GM08714 (cell line): ENCODE measurements around the gene FGD4.

ENCODE experiments used
- H3K4me3 ChIP-seq: fragments of 200-500 bp; sonication (Bioruptor generic); 2 replicates; pipeline ENCODE4 v1.5.1; 2014; ENCODE audit warnings: mild to moderate bottlenecking, low read length, inconsistent platforms
- ZNF274 ChIP-seq: IDR thresholded peaks from 2 replicates; pipeline ENCODE4 v1.6.1; 2012; ENCODE audit warnings: mild to moderate bottlenecking, low read depth, low read length

FGD4 gene

GRCh38 chr12:32457251-32458025 is 58.1 kb downstream of the FGD4 start:
- no peak for TF ChIP-seq ZNF274
- H3K4me3 ChIP-seq: no peak overlapping the region

- TF ChIP-seq ZNF274: no peak
- H3K4me3 ChIP-seq: no peak overlapping the region
These were observed 61.3 kb downstream of the FGD4 start for GRCh38 chr12:32460638-32461037.

DNA sequence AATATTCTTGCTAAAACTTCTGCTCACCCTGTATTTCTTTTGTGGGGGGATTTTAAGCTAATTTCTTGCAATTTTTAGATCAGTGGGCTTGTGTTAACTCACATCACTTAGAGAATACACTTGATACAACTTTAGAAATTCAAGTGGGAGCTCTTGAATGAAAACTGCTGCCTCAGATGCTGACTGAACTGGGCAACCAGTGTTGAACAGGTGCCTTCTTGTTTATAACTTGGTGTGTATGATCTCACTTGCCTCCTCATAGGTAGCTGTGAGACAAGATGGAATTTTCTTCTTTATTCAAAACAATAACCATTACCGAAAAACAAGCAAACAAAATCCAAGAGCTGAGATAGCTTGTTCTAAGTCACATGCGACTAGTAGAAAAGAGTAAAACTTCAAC is 63.5 kb downstream of the FGD4 start:
- H3K4me3 ChIP-seq: no peak overlapping the region

DNA sequence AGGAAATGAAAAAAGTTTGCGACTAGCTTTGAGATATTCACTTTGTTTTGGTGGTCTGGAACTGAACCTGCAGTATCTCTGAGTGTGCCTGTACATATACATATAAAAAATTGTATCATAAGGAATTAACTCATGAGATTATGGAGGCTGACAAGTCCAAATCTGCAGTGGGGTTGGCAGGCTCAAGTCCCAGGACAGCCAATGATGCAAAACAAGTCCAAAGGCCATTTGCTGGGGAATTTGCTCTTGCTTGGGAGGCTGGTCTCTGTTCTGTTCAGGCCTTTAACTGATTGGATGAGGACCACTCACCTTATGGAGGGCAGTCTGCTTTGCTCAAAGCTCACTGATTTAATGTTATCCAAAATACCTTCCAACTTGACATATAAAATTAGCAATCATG is 66.8 kb downstream of the FGD4 start:
- no peak for TF ChIP-seq ZNF274
- no peak overlapping the region for H3K4me3 ChIP-seq

More for the DNA sequence above, 63.5 kb downstream of the FGD4 start:
- TF ChIP-seq ZNF274: no peak

DNA sequence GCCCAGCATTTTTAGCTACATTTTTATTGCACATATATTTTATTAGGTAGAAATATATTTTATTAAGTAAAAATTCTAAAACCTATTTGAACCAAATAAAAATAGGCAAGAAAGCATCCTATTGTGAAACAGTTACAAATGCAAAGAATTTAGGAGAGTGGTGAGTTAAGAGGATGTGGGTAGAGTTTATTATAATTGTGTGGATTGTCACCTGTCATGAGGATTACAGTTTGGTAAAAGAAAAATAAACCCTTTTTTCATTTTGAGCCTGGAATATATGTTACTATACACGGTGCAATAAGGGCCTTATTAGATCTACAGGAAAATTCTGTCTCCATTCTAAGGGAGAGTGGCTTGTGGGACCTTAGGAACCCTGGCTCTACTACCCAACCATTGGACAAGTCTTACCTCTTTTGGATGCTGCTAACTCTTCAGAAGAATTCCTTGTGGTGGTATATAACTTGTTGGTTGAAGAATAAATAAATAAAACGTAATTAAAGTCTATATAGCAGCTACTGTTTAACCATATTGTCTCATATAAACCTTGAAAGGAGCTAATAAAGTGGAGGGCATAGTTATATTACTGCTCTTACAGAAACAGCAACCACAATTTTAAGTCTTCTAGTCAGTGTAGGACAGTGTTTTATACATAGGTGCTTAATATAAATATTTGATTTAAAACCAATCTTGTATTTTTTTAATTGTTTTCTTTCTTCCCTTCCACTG is 67.8 kb downstream of the FGD4 start:
- no peak overlapping the region for H3K4me3 ChIP-seq
- no peak for TF ChIP-seq ZNF274

DNA sequence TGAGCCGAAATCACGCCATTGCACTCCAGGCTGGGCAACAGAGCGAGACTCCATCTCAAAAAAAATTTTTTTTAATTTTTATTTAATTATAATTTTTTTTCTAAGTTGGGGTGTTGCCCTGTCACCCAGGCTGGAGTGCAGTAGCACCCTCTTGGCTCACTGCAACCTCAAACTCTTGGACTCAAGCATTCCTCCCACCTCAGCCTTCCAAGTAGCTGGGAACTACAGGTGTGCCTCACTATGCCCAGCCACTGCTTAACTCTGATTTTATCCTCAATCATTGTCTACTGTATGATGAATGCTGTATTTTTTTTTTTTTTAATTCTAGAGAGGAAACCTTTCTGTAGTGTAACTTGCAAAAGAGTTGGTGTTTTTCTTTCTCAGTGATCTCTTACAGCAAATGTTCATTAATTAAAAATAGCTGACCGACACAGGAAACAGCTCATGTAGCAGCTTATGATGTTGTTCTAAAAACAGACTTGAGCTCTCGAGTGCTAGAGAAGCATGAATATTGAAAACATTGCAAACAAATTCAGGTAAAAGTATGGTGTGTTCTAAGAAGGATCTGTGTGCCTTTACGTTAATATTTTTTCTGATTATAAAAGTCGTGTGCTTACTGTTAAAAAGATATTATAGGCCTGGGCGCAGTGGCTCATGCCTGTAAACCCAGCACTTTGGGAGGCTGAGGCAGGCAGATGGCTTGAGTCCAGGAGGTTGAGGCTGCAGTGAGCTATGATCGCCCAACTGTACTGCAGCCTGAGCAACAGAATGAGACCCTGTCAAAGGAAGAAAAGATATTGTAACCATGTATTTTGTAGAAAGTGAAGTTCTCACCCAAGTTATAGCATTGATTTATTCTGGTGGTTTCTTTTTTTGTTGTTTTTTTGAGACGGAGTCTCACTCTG is 68.9 kb downstream of the FGD4 start:
- TF ChIP-seq ZNF274: no peak

DNA sequence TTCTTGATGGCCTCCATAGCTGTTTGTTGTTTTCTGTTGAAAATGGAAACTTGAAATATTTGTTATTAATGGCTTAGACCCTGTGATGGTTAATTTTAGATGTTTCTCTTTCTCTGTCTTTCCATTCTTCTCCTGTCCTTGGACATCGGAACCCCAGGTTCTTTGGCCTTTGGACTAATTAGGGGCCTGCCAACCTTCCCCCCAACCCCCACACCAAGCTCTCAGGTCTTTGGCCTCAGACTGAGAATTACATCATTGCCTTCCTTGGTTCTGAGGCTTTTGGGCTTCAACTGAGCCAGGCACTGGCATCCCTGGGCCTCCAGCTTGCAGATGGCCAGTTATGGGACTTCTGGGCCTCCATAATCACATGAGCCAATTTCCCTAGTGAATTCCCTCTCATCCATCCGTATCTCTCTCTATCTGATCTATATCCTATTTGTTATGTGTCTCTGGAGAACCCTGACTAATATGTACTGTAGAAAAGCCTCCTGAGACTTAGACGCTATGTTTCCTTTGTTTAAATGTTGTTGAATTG is 71.6 kb downstream of the FGD4 start:
- H3K4me3 ChIP-seq: no peak overlapping the region
- no peak for TF ChIP-seq ZNF274

More for the DNA sequence above, 68.9 kb downstream of the FGD4 start:
- no peak overlapping the region for H3K4me3 ChIP-seq

- no peak overlapping the region for H3K4me3 ChIP-seq
- TF ChIP-seq ZNF274: no peak
These were observed 72.2 kb downstream of the FGD4 start for GRCh38 chr12:32471591-32472001.

DNA sequence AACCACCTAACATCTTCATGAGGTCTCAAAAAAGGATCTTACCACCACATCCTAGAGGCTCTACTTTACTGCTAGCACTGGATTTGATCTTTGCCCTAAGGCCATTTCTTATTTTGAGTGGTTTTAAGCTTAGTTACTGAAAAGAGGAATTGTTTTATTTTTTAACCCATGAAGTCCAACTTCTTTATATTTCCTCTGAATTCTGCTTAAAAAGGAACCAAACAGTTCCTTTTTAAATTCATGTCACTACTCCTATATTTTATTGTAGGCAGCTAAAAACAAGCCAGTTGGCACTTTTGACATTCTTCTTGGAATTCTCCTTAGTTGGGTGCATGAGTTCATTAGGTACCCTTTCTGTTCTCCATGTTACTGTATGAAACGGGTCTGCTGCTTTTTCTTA is 76.4 kb downstream of the FGD4 start:
- no peak overlapping the region for H3K4me3 ChIP-seq
- TF ChIP-seq ZNF274: no peak

DNA sequence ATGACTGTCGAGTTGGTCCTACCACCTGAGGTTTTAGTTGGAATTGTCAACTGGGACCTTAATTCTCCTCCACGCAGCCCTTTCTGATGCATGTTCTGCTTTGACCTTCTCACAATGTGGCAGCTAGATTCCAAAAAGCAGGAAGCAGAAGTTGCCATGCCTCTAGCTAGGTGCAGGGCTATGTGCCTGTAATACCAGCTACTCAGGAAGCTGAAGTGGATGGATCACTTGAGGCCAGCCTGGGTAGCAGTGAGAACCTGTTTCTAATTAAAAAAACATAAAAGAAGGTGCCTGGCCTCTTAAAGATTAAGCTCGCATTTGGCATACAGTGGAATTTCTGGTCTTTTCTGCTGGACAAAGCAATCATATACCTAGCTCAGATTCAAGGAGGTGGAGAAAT is 77.1 kb downstream of the FGD4 start:
- no peak overlapping the region for H3K4me3 ChIP-seq
- no peak for TF ChIP-seq ZNF274

- H3K4me3 ChIP-seq: no peak overlapping the region
- TF ChIP-seq ZNF274: no peak
These were observed 78.4 kb downstream of the FGD4 start for GRCh38 chr12:32477714-32478113.

DNA sequence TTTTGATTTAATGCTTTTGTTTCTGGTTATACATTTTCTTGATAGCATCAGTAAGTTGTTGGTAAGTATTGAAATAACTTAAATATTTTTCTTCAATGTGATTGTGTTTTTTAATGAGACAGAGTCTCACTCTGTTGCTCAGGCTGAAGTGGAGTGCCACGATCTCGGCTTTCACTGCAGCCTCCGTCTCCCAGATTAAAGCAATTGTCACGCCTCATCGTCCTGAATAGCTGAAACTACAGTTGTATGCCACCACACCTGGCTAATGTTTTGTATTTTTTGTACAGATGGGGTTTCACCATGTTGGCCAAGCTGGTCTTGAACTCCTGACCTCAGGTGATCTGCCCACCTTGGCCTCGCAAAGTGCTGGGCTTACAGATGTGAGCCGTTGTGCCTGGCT is 78.8 kb downstream of the FGD4 start:
- H3K4me3 ChIP-seq: no peak overlapping the region
- no peak for TF ChIP-seq ZNF274

GRCh38 chr12:32478858-32479725 is 79.7 kb downstream of the FGD4 start:
- H3K4me3 ChIP-seq: no peak overlapping the region
- TF ChIP-seq ZNF274: no peak

- H3K4me3 ChIP-seq: no peak overlapping the region
- no peak for TF ChIP-seq ZNF274
These were observed 82.9 kb downstream of the FGD4 start for GRCh38 chr12:32482226-32482625.
